NCI-H2107 (cell line): Measurements from ENCODE around the gene CHRNA9.

Experiments
- DNase-seq: peaks from one replicate; lab custom pipeline; 2025; lab: John Stamatoyannopoulos, UW

The CHRNA9 gene

GRCh38 chr4:40337523-40337922 lies 2.4 kb downstream of the CHRNA9 start:
- DNase-seq = no peak

- DNase-seq = no peak
Observed at GRCh38 chr4:40340030-40340429, 4.9 kb downstream of the CHRNA9 start.

DNA sequence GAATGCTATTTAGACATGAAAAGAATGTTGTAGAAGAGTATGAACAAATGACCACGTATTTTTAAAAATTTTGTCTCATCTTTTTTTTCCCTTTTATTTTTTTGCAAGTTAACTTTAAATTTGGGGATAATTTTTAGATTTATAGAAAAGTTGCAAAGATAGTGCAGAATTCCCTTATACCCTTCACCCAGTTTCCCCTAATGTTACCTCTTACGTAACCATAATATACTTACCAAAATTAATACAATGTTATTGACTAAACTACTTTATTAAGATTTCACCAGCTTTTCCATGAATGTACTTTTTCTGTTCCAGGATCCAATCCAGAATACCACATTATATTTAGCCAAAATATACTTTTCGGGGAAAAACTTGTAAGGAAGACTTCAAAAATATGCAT lies 12.3 kb downstream of the CHRNA9 start:
- no peak for DNase-seq

GRCh38 chr4:40348000-40348399 lies 12.9 kb downstream of the CHRNA9 start:
- DNase-seq = no peak

DNA sequence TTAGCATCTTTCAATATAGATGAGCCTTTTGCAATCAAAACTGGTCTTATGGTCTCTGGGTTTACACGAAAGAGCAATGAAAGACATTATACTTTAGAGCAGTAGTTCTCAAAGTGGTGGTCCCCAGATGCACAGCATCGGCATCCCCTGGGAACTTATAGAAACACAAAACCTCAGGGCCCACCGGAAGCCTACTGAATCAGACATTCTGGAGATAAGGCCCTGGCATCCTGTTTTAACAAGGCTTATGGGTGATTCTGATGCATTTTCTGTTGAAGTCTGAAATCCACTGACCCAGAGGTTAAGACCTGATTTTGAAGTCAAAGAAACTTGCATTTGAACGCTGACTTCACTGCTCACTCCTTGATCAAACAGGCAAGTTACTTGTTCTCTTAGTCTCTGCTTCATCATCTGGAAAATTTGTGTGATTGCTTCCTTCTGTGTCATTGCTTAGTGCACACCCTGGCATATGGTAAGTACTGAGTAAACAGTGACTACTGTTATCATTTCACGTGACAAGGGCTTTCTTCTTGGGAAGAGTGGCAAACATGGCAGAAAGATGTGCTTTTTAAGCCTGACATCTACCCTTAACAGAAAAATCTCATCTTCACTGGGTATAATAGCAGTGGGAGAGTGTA lies 14.5 kb downstream of the CHRNA9 start:
- no peak for DNase-seq

DNA sequence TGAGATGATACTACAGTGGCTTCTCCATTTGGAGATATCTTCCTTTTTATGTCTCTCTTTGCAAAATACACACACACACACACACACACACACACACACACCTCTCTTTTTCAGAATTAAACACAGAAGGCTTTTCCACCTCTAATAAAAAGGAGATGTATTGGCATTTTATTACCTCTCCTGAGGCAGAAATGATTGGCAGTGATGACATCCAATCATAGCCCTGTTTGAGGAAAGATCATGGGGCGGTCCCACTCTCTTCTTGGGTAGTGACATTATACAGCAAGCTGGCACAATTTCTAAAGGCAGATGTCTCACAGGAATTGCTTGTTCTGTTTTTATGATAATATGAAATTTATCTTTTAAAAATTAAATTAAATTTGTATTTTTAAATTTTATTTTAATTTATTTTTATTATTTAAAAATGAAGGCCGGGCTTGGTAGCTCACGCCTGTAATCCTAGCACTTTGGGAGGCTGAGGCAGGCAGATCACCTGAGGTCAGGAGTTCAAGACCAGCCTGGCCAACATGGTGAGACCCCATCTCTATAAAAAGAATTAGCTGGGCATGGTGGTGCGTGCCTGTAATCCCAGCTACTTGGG lies 15.6 kb downstream of the CHRNA9 start:
- DNase-seq = no peak

- DNase-seq = no peak
Observed at GRCh38 chr4:40354158-40354557, 19.0 kb downstream of the CHRNA9 start.

DNA sequence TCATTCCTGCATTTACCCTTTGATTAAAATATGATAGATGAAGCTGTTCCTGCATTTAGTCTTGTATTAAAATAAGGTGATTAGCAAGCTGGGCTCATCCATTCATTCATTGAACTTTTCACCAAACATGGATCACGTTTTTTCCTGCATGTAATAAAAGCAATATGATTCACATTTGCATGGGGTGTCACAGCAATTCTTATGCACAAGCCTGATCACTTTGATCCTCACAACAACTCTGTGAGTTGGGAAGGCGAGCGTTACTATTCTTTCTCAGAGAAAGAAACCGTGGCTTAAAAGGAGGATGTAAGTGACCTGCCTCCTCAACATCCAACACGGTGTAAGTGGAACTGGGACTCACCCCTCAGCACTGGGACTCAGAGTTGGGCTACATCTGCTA lies 20.0 kb downstream of the CHRNA9 start:
- no peak for DNase-seq

- no peak for DNase-seq
Observed at GRCh38 chr4:40357738-40358137, 22.6 kb downstream of the CHRNA9 start.

DNA sequence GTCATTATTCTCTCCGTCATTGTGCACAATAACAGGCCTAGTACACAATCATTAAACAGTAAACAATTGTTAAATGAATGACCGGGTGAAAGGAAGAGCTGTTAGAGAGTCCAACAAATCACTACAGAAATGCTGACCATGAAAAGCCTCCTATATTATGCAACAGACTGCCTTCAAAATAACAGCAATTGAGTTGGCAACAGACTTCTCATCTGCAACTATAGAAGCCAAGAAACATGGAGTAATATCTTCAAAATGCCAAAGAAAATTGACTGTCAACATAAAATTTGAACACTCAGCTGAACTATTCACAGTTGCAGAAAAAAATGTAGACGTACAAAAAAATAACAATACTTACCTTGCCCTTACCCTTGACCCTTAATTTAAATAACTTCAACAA lies 26.2 kb downstream of the CHRNA9 start:
- DNase-seq = no peak

DNA sequence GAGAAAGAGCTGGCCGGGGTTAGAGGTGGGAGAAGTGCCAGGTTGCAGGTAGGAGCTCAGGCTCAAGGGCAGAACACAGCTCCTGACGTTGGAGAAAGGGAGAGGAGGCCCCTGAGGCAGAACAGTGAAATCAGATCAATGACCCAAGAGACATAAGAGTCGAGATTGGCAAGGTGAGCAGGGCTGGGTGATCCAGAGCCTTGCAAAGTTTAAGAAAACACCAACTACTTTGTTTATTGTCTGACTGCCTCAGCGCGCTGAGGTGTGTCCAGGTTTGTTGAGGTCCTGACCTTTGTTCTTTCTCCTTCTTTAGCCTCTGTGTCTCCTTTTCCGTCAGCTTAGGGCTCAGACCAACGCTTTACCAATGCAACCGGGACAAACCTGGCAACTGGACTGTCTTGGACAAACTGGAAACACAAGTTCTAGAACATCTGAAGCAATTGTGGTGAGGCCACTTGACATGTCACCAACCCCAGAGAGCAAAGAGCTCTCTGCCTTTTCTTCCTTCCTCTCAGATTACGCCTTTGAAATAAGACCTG lies 28.3 kb downstream of the CHRNA9 start:
- DNase-seq = peak; percentile 31

GRCh38 chr4:40363945-40364344 lies 28.8 kb downstream of the CHRNA9 start:
- no peak for DNase-seq

DNA sequence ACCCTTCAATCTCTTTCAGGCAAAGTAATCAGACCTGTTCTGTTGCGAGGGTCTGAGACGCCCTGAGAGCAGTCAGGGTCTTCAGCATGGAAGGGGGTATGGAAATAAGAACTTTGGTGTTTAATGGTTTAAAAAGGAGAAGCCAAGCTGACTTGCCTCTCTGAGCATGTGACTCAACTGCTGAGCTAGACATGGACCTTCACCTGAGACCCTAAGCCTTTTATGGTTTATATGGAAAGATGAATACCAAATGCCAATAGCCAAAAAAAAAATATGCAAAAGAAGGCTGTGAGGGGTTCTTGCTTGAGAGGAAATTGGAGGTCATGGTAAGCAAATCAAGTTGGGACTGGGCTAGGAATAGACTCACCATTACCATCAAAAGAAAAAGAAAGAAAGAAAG lies 30.6 kb downstream of the CHRNA9 start:
- DNase-seq = no peak

DNA sequence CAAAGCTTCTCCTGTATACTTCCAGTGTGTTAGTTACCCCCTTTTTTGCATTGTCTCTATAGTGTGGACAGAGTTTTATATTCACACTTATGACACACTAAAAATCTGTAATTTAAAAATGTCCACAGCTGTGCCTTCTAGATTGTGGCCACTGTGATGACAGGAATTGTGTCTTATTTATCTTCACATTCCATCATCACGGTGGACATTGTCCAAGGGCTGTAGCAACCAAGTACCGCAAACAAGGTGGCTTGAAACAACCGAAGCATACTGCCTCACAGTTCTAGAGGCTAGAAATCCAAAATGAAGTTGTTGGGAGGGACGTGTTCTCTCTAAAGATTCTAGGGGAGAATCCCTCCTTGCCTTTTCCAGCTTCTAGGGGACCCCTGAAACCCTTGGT lies 32.3 kb downstream of the CHRNA9 start:
- DNase-seq = no peak

DNA sequence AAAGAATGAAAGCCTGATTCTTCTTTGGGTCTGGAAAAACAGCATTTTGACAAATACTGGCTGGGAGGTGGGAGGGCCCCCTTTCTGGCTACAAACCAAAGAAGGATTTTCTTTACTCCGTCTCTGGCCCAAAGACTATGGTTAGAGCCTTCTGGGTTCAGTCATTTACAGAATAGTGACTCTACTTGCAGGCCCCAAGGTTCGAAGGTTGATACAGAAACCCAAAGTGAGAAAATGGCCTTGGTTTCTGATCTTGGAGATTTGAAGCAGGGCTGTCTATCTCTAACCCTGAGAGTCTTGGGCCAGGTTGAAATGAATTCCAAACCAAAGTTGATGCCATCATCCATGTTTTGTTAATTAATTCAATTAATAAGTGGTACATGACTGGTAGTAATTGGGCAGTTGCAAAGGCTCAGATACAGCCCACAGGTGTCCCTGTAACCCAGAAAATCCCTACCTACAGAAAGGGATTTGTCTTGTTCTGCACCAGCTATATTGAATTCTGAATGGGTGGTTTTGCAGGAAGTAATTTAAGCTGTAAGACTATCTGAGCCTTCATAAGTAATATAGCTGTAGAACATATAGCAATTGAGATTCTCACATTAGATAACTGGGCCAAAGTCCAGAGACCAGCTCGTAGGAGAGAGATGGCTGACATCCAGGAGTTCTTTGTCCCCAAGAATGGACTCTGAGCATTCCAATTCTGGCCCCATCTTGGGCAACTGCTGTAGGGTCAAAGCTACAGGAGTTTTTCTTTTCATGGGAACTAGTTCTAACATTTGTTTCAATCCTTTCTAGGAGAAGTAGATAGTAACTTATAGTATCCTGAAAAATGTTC lies 34.5 kb downstream of the CHRNA9 start:
- DNase-seq = no peak

- no peak for DNase-seq
Observed at GRCh38 chr4:40372651-40373050, 37.5 kb downstream of the CHRNA9 start.

- DNase-seq = no peak
Observed at GRCh38 chr4:40373636-40374035, 38.5 kb downstream of the CHRNA9 start.

DNA sequence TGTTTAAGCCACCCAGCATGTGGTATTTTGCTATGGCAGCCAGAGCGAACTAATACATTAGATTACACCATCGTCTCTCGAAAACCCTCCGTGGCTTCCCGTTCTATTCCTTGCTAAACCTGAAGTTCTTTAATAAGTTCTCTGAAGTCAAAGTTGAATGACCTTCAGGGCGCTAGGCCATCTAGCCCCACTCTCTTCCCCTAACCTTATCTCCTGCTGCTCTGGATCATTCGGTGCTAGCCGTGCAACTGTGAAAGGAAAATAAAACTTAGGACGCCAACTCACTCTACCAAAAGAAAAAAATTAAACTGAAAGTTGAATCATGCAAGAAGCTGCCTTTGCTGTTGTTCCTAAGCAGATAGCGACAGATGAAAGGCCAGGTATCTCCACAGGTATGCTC lies 40.0 kb downstream of the CHRNA9 start:
- DNase-seq = no peak

DNA sequence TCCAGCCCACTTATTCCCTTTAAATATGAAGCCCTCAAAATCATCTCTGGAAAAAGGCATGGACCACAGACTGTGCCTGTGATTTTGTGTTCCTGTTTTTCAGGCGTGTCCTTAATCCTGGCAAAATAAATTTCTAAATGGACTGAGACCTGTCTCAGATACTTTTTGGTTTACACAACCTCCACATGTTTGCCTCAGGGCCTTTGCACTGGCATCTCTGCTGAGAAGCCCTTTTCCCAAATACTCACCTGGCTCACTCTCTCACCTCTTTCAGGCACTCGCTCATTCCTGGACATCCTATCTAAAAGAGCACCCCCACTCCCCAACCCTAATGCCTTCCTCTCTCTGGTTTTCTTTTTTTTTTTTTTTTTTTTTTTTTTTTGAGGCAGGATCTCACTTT lies 40.5 kb downstream of the CHRNA9 start:
- no peak for DNase-seq

DNA sequence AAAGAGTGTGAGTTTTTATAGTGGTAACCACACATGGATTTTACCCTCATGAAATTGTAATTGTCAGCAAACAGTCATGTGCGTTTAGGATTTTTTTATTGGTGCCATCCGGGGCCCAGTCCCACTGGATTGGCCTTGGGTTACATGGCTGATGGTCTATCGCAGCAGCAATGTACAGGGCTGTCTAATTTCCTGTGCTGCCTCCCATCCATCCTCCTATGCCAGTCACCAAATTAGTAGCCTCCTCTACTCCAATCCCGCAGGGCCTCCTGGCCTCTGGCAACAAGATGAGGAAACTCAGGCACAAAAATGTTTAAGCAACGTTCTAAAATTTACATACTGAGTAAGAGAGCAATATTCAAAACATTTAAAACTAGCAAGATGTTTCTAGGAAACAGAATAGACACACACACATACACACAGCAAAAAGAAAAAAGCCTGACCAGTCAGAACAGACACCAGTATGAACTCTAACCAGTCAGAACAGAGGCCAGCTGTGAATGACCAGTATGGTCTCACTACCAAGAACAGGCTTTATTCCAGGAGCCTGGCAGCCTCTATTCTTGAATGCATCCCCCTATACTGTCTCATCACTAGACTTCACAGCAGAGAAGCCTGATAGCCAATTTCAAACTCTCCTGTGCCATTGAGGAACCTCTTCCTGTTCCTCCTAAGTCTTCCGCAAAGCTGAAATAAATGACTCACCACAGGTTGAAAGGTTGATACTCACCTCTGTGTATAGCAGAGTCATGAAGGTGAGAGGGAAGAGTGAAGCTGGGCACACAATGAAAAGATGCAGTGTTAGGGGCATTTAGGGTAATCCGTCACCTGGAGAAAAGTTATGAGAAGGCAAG lies 42.6 kb downstream of the CHRNA9 start:
- no peak for DNase-seq

DNA sequence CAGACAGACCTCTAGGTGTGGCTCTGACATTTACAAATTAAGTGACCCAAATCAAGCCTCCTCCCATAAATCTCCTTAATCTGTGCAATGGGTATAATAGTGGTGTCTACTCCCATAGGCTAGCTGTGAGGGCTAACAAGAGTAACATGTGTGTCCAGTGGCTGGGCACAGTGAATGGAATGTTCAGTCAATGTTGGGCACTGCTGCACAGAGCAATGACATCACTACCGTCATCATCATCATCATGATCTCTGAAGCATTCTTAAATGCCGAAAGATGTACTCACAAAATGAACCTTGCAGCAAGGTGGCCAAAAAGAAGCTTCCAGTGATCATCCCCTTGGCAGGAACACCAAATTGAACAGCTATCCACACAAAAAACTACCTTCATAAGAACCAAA lies 43.5 kb downstream of the CHRNA9 start:
- DNase-seq = no peak

DNA sequence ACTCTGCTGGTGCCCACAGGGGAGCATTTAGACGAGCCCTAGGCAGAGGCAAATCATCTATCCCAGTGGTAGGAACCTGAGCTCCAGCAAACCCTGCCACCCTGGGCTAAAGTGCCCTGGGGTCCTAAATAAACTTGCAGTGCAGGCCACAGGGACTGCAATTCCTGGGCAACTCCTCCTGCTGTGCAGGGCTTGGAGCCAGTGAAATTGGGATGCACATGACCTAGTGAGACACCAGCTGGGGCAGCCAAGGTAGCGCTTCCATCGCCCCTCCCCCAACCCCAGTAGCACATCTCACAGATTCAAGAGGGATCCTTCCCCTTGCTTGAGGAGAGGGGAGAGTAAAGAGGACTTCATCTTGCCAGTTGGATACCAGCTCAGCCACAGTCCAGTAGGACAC lies 44.1 kb downstream of the CHRNA9 start:
- DNase-seq = no peak
